HL-60 (cell line): ENCODE measurements around the gene PRKAG2.

Source experiments
- DNase-seq, 2 experiments: peaks; one replicate each; pipeline ENCODE4 v3.0.0-alpha.2; 2010 to 2020; ENCODE audit warnings: low read depth in 1 of 2, low spot score in 1 of 2
- H3K27ac ChIP-seq: fragments of 250-450 bp; sonication (Bioruptor Pico); replicated peaks from 2 replicates; pipeline ENCODE4 v1.5.1; 2020; ENCODE audit warnings: mild to moderate bottlenecking, moderate library complexity
- H3K27me3 ChIP-seq: fragments of 250-450 bp; sonication (Bioruptor Pico); 2 replicates; pipeline ENCODE4 v1.5.1; 2021; ENCODE audit warnings: mild to moderate bottlenecking, moderate library complexity; ENCODE audit not compliant: insufficient read depth, poor library complexity, severe bottlenecking
- H3K4me3 ChIP-seq: replicated peaks from 2 replicates; pipeline ENCODE4 v1.5.1; 2011; ENCODE audit warnings: mild to moderate bottlenecking, control low read depth, low read length; ENCODE audit not compliant: insufficient read depth
- GABPA ChIP-seq: IDR thresholded peaks from 2 replicates; pipeline ENCODE4 v1.6.1; 2012; ENCODE audit warnings: low read depth
- POLR2AphosphoS5 ChIP-seq: IDR thresholded peaks from 2 replicates; pipeline ENCODE4 v1.6.1; 2012; ENCODE audit warnings: low read depth
- SPI1 ChIP-seq: IDR thresholded peaks from 2 replicates; pipeline ENCODE4 v1.6.1; 2012; ENCODE audit warnings: low read depth, mild to moderate bottlenecking, borderline replicate concordance
- TF ChIP-seq, protein P1 (sequence below): IDR thresholded peaks from one replicate; pipeline ENCODE4 v1.5.1; 2011; ENCODE audit warnings: low read length, control low read depth, inconsistent platforms; ENCODE audit not compliant: insufficient read depth
- TF ChIP-seq, protein P2 (sequence below): IDR thresholded peaks from 2 replicates; pipeline ENCODE4 v1.6.1; 2012; ENCODE audit warnings: low read depth; ENCODE audit not compliant: insufficient replicate concordance

PRKAG2 gene

DNA sequence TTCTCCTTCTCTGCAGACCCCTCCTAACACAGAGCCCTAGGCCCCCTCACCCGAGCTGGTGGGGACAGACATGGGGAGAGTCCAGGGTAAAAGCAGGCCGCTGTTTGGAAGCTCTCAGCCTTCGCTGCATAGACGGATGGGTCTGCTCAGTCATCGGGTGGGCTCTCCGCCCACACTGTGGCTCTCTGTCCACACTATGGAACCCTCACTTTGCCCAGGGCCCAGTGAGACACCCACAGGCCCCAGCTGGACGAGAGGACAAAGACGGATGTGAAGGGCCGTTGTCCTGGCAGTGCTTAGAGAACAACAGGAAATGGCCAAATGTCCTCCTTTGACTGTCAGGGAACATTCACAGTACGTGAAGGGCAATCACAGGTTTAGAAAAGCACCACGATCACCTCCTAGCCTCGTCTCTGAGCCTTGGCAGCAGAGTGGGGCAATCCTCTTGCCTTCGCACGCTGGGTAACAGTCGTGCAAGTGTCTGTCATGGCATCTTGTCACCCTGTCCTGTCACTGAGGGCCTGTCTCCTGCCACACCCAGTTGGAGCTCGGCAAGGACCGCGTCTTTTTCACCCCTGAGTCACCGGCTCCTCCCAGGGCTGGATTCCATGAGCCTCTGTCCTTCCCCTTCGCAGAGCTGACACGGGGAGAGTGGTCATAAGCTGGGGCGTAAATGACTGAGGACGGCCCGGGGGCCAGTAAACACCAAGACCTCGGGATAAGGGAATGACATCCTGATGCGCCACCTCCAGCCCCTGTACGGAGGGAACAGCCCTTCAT lies 80.6 kb downstream of the PRKAG2 start:
- Histone ChIP-seq H3K27me3 (no peaks in the 10 kb centered on the region), H3K27ac (no peak overlapping the region), H3K4me3 (no peak overlapping the region)
- no peak for DNase-seq
- no peak for TF ChIP-seq GABPA
- TF ChIP-seq, protein P1, sequence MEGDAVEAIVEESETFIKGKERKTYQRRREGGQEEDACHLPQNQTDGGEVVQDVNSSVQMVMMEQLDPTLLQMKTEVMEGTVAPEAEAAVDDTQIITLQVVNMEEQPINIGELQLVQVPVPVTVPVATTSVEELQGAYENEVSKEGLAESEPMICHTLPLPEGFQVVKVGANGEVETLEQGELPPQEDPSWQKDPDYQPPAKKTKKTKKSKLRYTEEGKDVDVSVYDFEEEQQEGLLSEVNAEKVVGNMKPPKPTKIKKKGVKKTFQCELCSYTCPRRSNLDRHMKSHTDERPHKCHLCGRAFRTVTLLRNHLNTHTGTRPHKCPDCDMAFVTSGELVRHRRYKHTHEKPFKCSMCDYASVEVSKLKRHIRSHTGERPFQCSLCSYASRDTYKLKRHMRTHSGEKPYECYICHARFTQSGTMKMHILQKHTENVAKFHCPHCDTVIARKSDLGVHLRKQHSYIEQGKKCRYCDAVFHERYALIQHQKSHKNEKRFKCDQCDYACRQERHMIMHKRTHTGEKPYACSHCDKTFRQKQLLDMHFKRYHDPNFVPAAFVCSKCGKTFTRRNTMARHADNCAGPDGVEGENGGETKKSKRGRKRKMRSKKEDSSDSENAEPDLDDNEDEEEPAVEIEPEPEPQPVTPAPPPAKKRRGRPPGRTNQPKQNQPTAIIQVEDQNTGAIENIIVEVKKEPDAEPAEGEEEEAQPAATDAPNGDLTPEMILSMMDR = no peak
- no peak for TF ChIP-seq SPI1
- TF ChIP-seq, protein P2, sequence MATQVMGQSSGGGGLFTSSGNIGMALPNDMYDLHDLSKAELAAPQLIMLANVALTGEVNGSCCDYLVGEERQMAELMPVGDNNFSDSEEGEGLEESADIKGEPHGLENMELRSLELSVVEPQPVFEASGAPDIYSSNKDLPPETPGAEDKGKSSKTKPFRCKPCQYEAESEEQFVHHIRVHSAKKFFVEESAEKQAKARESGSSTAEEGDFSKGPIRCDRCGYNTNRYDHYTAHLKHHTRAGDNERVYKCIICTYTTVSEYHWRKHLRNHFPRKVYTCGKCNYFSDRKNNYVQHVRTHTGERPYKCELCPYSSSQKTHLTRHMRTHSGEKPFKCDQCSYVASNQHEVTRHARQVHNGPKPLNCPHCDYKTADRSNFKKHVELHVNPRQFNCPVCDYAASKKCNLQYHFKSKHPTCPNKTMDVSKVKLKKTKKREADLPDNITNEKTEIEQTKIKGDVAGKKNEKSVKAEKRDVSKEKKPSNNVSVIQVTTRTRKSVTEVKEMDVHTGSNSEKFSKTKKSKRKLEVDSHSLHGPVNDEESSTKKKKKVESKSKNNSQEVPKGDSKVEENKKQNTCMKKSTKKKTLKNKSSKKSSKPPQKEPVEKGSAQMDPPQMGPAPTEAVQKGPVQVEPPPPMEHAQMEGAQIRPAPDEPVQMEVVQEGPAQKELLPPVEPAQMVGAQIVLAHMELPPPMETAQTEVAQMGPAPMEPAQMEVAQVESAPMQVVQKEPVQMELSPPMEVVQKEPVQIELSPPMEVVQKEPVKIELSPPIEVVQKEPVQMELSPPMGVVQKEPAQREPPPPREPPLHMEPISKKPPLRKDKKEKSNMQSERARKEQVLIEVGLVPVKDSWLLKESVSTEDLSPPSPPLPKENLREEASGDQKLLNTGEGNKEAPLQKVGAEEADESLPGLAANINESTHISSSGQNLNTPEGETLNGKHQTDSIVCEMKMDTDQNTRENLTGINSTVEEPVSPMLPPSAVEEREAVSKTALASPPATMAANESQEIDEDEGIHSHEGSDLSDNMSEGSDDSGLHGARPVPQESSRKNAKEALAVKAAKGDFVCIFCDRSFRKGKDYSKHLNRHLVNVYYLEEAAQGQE = no peak
- no peak for TF ChIP-seq POLR2AphosphoS5

DNA sequence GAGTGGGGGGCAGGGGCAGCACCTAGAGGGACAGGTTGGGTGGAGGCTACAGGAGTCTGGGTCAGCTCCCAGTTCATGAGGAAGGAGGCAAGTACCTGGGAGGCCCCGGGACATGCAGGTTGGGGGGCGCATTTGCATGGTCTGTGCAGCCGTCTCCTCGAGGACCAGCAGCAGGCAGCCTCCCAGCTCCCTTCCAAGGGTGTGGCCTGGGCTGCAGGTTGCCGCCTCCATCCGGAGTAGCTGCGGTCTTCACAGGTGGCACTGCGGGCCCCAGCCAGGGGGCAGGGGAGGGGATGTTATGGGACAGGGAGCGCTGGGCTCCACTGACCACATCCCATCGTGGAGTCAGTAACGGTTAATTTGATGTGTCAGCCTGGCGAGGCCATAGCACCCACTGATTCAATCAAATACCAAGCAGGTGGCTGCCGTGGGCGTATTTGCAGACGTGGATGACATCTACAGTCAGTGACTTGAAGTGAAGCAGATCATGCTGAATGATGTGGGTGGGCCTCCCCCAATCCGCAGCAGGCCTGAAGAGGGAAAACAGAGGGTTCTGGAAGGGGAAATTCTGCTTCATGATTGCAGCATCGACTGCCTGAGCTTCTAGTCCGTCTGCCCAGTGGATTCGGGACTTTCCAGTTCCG lies 81.6 kb downstream of the PRKAG2 start:
- H3K27ac ChIP-seq = no peak overlapping the region
- no peak overlapping the region for H3K4me3 ChIP-seq
- DNase-seq = no peak
- TF ChIP-seq SPI1 (no peak), POLR2AphosphoS5 (no peak), GABPA (no peak)
- TF ChIP-seq, protein P1 = no peak
- TF ChIP-seq, protein P2 = no peak
- H3K27me3 ChIP-seq = no peaks in the 10 kb centered on the region

DNA sequence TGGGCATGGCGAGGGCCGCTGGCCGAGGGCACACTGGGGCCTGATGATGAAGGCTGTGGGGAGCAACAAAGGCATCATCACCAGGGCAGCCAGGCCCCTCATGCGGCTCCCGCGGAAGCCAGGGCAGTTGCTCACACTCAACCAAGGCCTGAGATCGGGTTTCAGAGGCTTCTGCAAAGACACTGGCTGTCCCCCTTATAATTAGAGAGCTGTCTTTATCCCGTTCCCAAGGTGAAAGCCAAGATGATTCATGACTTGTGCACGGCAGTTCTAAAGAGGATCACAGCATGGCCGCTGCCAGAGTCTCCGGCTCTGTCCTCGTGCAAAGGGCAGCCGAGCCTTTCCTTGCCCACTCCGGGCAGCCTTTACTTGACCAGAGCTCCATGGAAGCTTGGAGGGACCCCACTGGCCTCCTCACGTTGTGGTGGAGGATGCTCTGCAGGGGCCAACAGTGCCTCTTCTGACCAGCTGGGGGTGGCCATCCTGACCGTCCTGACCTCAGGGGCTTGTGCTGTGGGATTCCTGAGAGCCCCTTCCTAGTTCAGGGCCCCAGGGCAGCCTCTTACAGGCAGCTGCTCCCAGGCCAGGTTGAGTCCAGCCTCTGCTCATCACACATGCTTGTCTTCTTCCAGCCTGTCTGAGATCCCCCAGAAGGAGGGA lies 82.3 kb downstream of the PRKAG2 start:
- no peak for DNase-seq
- H3K4me3 ChIP-seq = no peak overlapping the region
- no peak overlapping the region for H3K27ac ChIP-seq
- no peaks in the 10 kb centered on the region for H3K27me3 ChIP-seq
- no peak for TF ChIP-seq POLR2AphosphoS5
- no peak for TF ChIP-seq GABPA
- TF ChIP-seq, protein P2 = no peak
- TF ChIP-seq, protein P1 = no peak
- TF ChIP-seq SPI1 = no peak
